B cell (primary cell): ENCODE measurements around the gene NPBWR2. TPM values are rescaled to one million over a fixed set of nuclear protein-coding genes. Genes with fewer than 3 reads are reported as not detected.

Source experiments
- ATAC-seq: fragments of 200-7000 bp; cut with Tn5 transposase; one replicate; pipeline ENCODE4 v1.10.0; 2021; ENCODE audit warnings: low read depth, mild to moderate bottlenecking, moderate number of reproducible peaks, moderate library complexity
- CTCF ChIA-PET: fragments of 350-600 bp; sonication (Branson Sonifier 250); formaldehyde crosslinking; loops from one replicate; lab custom pipeline; 2021; ENCODE audit warnings: antibody characterized with exemption, inconsistent platforms; lab: Charles Lee
- POLR2A ChIA-PET: fragments of 350-600 bp; sonication (Branson Sonifier 250); formaldehyde crosslinking; loops from one replicate; lab custom pipeline; 2021; ENCODE audit warnings: antibody characterized with exemption; lab: Charles Lee
- DNase-seq: peaks from one replicate; pipeline ENCODE4 v3.0.0; 2013
- H2AFZ ChIP-seq: 2 replicates; pipeline ENCODE4 v1.6.1; 2012; ENCODE audit warnings: mild to moderate bottlenecking, low read depth, low read length; ENCODE audit not compliant: insufficient read depth, poor library complexity, severe bottlenecking
- H3K27ac ChIP-seq, 2 donors: 1 replicate in 1 of 2; 2 replicates in 1 of 2; pipeline ENCODE4 v1.5.1; 2012 to 2013; ENCODE audit warnings: low read length in 2 of 2, mild to moderate bottlenecking in 2 of 2, moderate library complexity in 1 of 2
- H3K27me3 ChIP-seq, 4 experiments: fragments of 200-600 bp in 1 of 4; sonication (generic) in 1 of 4; replicated peaks in 1 of 4; 1 replicate in 2 of 4; 2 replicates in 2 of 4; pipeline versions ENCODE4 v1.6.1 to v1.7.0; 2013 to 2016; ENCODE audit warnings: low read length in 3 of 4, mild to moderate bottlenecking in 2 of 4, mixed read lengths in 1 of 4, moderate library complexity in 1 of 4; ENCODE audit not compliant: insufficient read depth in 4 of 4, control insufficient read depth in 3 of 4; ENCODE audit errors: control extremely low read depth in 1 of 4
- H3K36me3 ChIP-seq, 2 experiments: replicated peaks in 1 of 2; 1 replicate in 1 of 2; 2 replicates in 1 of 2; pipeline versions ENCODE4 v1.6.1 to v1.7.1; 2013; ENCODE audit warnings: low read length in 1 of 2; ENCODE audit not compliant: insufficient read depth in 2 of 2, control insufficient read depth in 1 of 2; ENCODE audit errors: control extremely low read depth in 1 of 2, extremely low read depth in 1 of 2
- H3K4me1 ChIP-seq, 2 donors: fragments of 200-600 bp in 1 of 2; sonication (generic) in 1 of 2; 1 replicate in 1 of 2; 2 replicates in 1 of 2; pipeline versions ENCODE4 v1.5.1 to v1.6.1; 2013 to 2017; ENCODE audit warnings: low read length in 2 of 2; ENCODE audit not compliant: control insufficient read depth in 2 of 2, insufficient read depth in 2 of 2
- H3K4me2 ChIP-seq: replicated peaks from 2 replicates; pipeline ENCODE3; 2012; ENCODE audit warnings: mild to moderate bottlenecking, low read depth, low read length; ENCODE audit not compliant: poor library complexity, severe bottlenecking
- H3K4me3 ChIP-seq, 5 experiments: fragments of 200-600 bp in 1 of 5; sonication (generic) in 1 of 5; 1 replicate in 3 of 5; 2 replicates in 2 of 5; pipeline versions ENCODE4 v1.5.1 to v1.7.0; 2011 to 2016; ENCODE audit warnings: low read length in 4 of 5, mild to moderate bottlenecking in 4 of 5, low read depth in 2 of 5, control low read depth in 1 of 5, moderate library complexity in 1 of 5; ENCODE audit not compliant: insufficient read depth in 1 of 5; ENCODE audit errors: control extremely low read depth in 1 of 5, extremely low read depth in 1 of 5
- H3K79me2 ChIP-seq: fragments of 200-600 bp; sonication (generic); one replicate; pipeline ENCODE4 v1.6.0; 2016; ENCODE audit warnings: low read length; ENCODE audit not compliant: control insufficient read depth, insufficient read depth
- H3K9ac ChIP-seq: fragments of 200-600 bp; sonication (generic); 2 replicates; pipeline ENCODE4 v1.6.1; 2017; ENCODE audit warnings: mild to moderate bottlenecking, low read length, moderate library complexity
- H3K9me3 ChIP-seq, 3 donors: one replicate each; pipeline versions ENCODE4 v1.6.1 to v1.7.1; 2013; ENCODE audit warnings: low read length in 2 of 3; ENCODE audit not compliant: control insufficient read depth in 2 of 3, insufficient read depth in 1 of 3; ENCODE audit errors: control extremely low read depth in 1 of 3
- H4K20me1 ChIP-seq: 2 replicates; pipeline ENCODE4 v1.6.0; 2012; ENCODE audit warnings: mild to moderate bottlenecking, low read length; ENCODE audit not compliant: insufficient read depth, control insufficient read depth, poor library complexity, severe bottlenecking
- H3K27ac Mint-ChIP-seq: one replicate; pipeline ENCODE4 v1.8.0; 2021; ENCODE audit warnings: mixed read lengths
- H3K27me3 Mint-ChIP-seq: one replicate; pipeline ENCODE4 v1.8.0; 2021; ENCODE audit warnings: mixed read lengths
- H3K4me1 Mint-ChIP-seq: one replicate; pipeline ENCODE4 v1.8.0; 2021; ENCODE audit warnings: mixed read lengths
- H3K4me3 Mint-ChIP-seq: one replicate; pipeline ENCODE4 v1.8.0; 2021; ENCODE audit warnings: mixed read lengths
- H3K9me3 Mint-ChIP-seq: one replicate; pipeline ENCODE4 v1.8.0; 2022; ENCODE audit warnings: mixed read lengths; ENCODE audit not compliant: insufficient read depth
- CTCF ChIP-seq: fragments of 200-600 bp; IDR thresholded peaks from one replicate; pipeline ENCODE4 v1.8.0; 2022; ENCODE audit warnings: antibody characterized with exemption, mild to moderate bottlenecking
- EZH2 ChIP-seq: IDR thresholded peaks from 2 replicates; pipeline ENCODE4 v1.6.1; 2012; ENCODE audit warnings: borderline replicate concordance, low read depth, mild to moderate bottlenecking, moderate library complexity, low read length; ENCODE audit not compliant: insufficient read depth, poor library complexity, severe bottlenecking
- WGBS: methylation state at CpG from one replicate; pipeline ENCODE4 v1.1.5; 2013; ENCODE audit warnings: missing lambda C conversion rate; ENCODE audit not compliant: insufficient coverage; 5-methylcytosine and 5-hydroxymethylcytosine counted together
- intact Hi-C: fragments of 100-400 bp; cut with micrococcal nuclease; formaldehyde crosslinking; loops from one replicate; pipeline ENCODE4 v1.10.0; 2022
- polyA plus RNA-seq: library from polyadenylated mRNA; depleted of rRNA; stranded (reverse); fragments of >200 nt; gene quantifications from 2 replicates; pipeline ENCODE4 v1.2.3, GENCODE V29; 2012
- total RNA-seq, 2 donors: library from RNA; stranded (reverse); fragments of 120-200 nt in 1 of 2; gene quantifications; 1 replicate in 1 of 2; 2 replicates in 1 of 2; pipeline versions ENCODE4 v1.2.3 to v1.2.4, GENCODE V29; 2013 to 2022

The NPBWR2 gene
- total and polyA plus RNA-seq, 2 donors (not counting 1 experiment from before 2014, with no cell fraction given) = 0.21 TPM; not detected in 1

GRCh38 chr20:64153410-64153809, 46.0 kb upstream of the NPBWR2 start:
- no peak for DNase-seq
- H3K27ac Mint-ChIP-seq = no peak overlapping the region
- Histone ChIP-seq H3K4me2 (no peak overlapping the region), H3K79me2 (no peaks in the 10 kb centered on the region), H3K9me3 (peaks cover 0 to 18% (median 0%) of the 10 kb centered on the region in 3 donors), H3K4me3 (no peak overlapping the region), H3K9ac (no peak overlapping the region), H3K27me3 (peaks cover 0 to 3% (median 0%) of the 10 kb centered on the region in 4 experiments), H3K36me3 (no peaks in the 10 kb centered on the region), H3K4me1 (no peaks in the 10 kb centered on the region), H4K20me1 (no peaks in the 10 kb centered on the region), H2AFZ (no peak overlapping the region), H3K27ac (no peak overlapping the region)
- H3K27me3 Mint-ChIP-seq = peaks cover 5% of the 10 kb centered on the region
- H3K4me1 Mint-ChIP-seq = no peaks in the 10 kb centered on the region
- CTCF ChIA-PET = no interaction called here
- intact Hi-C loops = no loop called here
- H3K4me3 Mint-ChIP-seq = no peak overlapping the region
- ATAC-seq = no peak
- POLR2A ChIA-PET = no interaction called here
- TF ChIP-seq EZH2 = no peak
- no peak for TF ChIP-seq CTCF
- WGBS = 74% methylated on average over 2 of the region's 2 CpGs
- H3K9me3 Mint-ChIP-seq = no peaks in the 10 kb centered on the region

DNA sequence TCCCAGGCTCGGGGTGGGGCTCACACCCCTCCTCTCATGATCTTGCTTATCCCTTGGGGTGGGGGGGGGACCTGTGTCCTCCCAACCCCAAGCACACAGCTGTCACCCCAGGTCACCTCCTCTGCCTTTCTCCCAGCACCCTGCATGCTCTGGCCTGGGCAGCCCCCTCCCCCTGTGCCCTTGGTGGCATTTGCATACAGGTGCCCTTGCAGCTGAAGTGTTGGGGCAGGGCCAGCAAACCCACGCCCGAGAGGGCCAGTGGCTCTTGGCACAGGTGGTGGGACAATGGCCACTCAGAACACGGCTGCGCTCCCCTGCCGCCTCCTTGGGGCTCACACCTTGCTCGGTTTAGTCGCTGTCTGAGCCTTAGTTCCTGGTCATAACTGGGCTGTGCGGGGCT, 45.5 kb upstream of the NPBWR2 start:
- Histone ChIP-seq H3K4me1 (no peaks in the 10 kb centered on the region), H3K27me3 (peaks cover 0 to 3% (median 0%) of the 10 kb centered on the region in 4 experiments), H3K36me3 (no peaks in the 10 kb centered on the region), H3K4me2 (no peak overlapping the region), H4K20me1 (no peaks in the 10 kb centered on the region), H3K9me3 (peaks cover 0 to 18% (median 0%) of the 10 kb centered on the region in 3 donors), H3K4me3 (no peak overlapping the region), H3K27ac (no peak overlapping the region), H2AFZ (no peak overlapping the region), H3K79me2 (no peaks in the 10 kb centered on the region), H3K9ac (no peak overlapping the region)
- TF ChIP-seq CTCF = no peak
- no peak overlapping the region for H3K27ac Mint-ChIP-seq
- POLR2A ChIA-PET = no interaction called here
- 92% methylated on average over 8 of the region's 9 CpGs for WGBS
- ATAC-seq (no peak), DNase-seq (no peak)
- no peaks in the 10 kb centered on the region for H3K9me3 Mint-ChIP-seq
- H3K4me1 Mint-ChIP-seq = no peaks in the 10 kb centered on the region
- intact Hi-C loops = no loop called here
- CTCF ChIA-PET = no interaction called here
- H3K4me3 Mint-ChIP-seq = no peak overlapping the region
- peaks cover 5% of the 10 kb centered on the region for H3K27me3 Mint-ChIP-seq
